Ovary (tissue), 9 donors: ENCODE measurements around the gene GZMB. TPM values are rescaled to one million over a fixed set of nuclear protein-coding genes. Genes with fewer than 3 reads are reported as not detected.
"Not testable (repeated sequence)": the region's sequence is repeated elsewhere in the genome, so short reads cannot be mapped to it uniquely, and the experiment has no call there.

Source experiments
- DNase-seq, 5 donors: peaks; one replicate each; pipeline ENCODE4 v3.0.0-alpha.2; 2019 to 2020
- H3K27ac ChIP-seq, 2 donors: fragments of 200-600 bp; one replicate each; pipeline versions ENCODE4 v1.5.1 to v1.8.0; 2019 to 2022
- H3K27me3 ChIP-seq: fragments of 200-600 bp; one replicate; pipeline ENCODE4 v1.8.0; 2022
- H3K36me3 ChIP-seq: fragments of 200-600 bp; sonication (generic); one replicate; pipeline ENCODE4 v1.5.1; 2019
- H3K4me1 ChIP-seq: one replicate; pipeline ENCODE4 v1.8.1; 2013; ENCODE audit warnings: mild to moderate bottlenecking, moderate library complexity; ENCODE audit not compliant: insufficient read depth
- H3K4me3 ChIP-seq: fragments of 200-600 bp; sonication (generic); one replicate; pipeline ENCODE4 v1.5.1; 2017
- H3K9me3 ChIP-seq, 2 donors: fragments of 200-600 bp in 1 of 2; sonication (generic) in 1 of 2; one replicate each; pipeline versions ENCODE4 v1.5.1 to v1.8.1; 2013 to 2019; ENCODE audit warnings: mild to moderate bottlenecking in 1 of 2, moderate library complexity in 1 of 2
- CTCF ChIP-seq, 3 donors: fragments of 450-650 bp in 2 of 3; fragments of 200-600 bp in 1 of 3; IDR thresholded peaks; one replicate each; pipeline versions ENCODE4 v1.5.1 to v1.8.0; 2016 to 2022; ENCODE audit warnings: antibody characterized with exemption in 3 of 3, mild to moderate bottlenecking in 1 of 3
- EP300 ChIP-seq: sonication (generic); formaldehyde crosslinking; IDR thresholded peaks from one replicate; pipeline ENCODE4 v1.6.1; 2017; ENCODE audit warnings: antibody characterized with exemption
- POLR2A ChIP-seq: fragments of 450-650 bp; IDR thresholded peaks from one replicate; pipeline ENCODE4 v1.6.1; 2017; ENCODE audit warnings: antibody characterized with exemption, mild to moderate bottlenecking, moderate library complexity
- WGBS, 3 donors: extraction: QIAGEN DNeasy Blood & Tissue Kit in 1 of 3; methylation state at CpG; one replicate each; pipeline versions ENCODE4 v1.1.5 to v1.1.7; 2013 to 2017; 5-methylcytosine and 5-hydroxymethylcytosine counted together
- intact Hi-C, 4 donors: fragments of 100-400 bp; cut with DNase I; formaldehyde crosslinking; loops; one replicate each; pipeline versions ENCODE4 v1.11.0 to v1.15.1; 2022 to 2023
- polyA plus RNA-seq, 2 donors: library from polyadenylated mRNA; stranded (reverse); fragments of 200-250 nt in 1 of 2; fragments of 350-450 nt in 1 of 2; fragmentation: Illumina TruSeq in 1 of 2; extraction: RNeasy Lipid Tissue Mini Kit (QIAGEN cat#74804) in 1 of 2; gene quantifications; one replicate each; pipeline ENCODE4 v1.2.3, GENCODE V29; 2013 to 2014
- total RNA-seq, 7 donors: library from RNA; depleted of rRNA in 2 of 7; stranded (reverse); fragments of >200 nt in 2 of 7; fragmentation: NEBNext Ultra II Directional in 3 of 7; extraction: Animal tissue kit (Norgen Biotek cat#: 25700) in 3 of 7; gene quantifications; one replicate each; pipeline versions ENCODE4 v1.1.0 to v1.2.4, GENCODE V29; 2016 to 2023
- donor health status: DM: no; HTN: no; CAD: no; lungs with moderate emphysema.
- donor health status: DM: no; HTN: no; CAD: no.
- donor health status: Bipolar disorder and iron deficiency.
- donor health status: DM: yes; HTN: yes; CAD: no.
- donor health status: DM: no; HTN: no; CAD: no.
- donor health status: DM: yes; HTN: yes; CAD: no.

The GZMB gene
- total and polyA plus RNA-seq, 9 donors: 0.25 to 4.0 (median 1.7) TPM; not detected in 3

GRCh38 chr14:24662753-24663152, 28.8 kb upstream of the GZMB start:
- intact Hi-C loops: no loop called here
- no peak for DNase-seq
- Histone ChIP-seq H3K36me3 (no peaks in the 10 kb centered on the region), H3K9me3 (no peaks in the 10 kb centered on the region), H3K27ac (no peak overlapping the region), H3K27me3 (no peaks in the 10 kb centered on the region), H3K4me3 (no peak overlapping the region), H3K4me1 (no peaks in the 10 kb centered on the region)
- WGBS, 3 donors: 46 to 52% (median 51%) methylated on average over 5 of the region's 5 CpGs
- TF ChIP-seq POLR2A (no peak), CTCF (IDR thresholded peaks at IDR 0.05) (no peak), EP300 (no peak)

GRCh38 chr14:24659916-24660570, 26.1 kb upstream of the GZMB start:
- Histone ChIP-seq H3K4me1 (no peaks in the 10 kb centered on the region), H3K27me3 (no peaks in the 10 kb centered on the region), H3K9me3 (no peaks in the 10 kb centered on the region), H3K27ac (no peak overlapping the region), H3K4me3 (no peak overlapping the region), H3K36me3 (no peaks in the 10 kb centered on the region)
- WGBS, 3 donors: 54 to 59% (median 58%) methylated on average over 9 of the region's 9 CpGs
- TF ChIP-seq CTCF (IDR thresholded peaks at IDR 0.05) (no peak), POLR2A (no peak), EP300 (no peak)
- intact Hi-C loops: no loop called here
- DNase-seq: no peak

- DNase-seq, intact Hi-C loops, H3K4me3 ChIP-seq, H3K36me3 ChIP-seq, H3K27ac ChIP-seq, H3K4me1 ChIP-seq, H3K27me3 ChIP-seq, H3K9me3 ChIP-seq: not testable (repeated sequence)
- WGBS, 3 donors: 25 to 56% (median 52%) methylated on average over 1 of the region's 1 CpG
Measured at GRCh38 chr14:24648361-24648760, 14.4 kb upstream of the GZMB start.

- no peak overlapping the region for H3K4me3 ChIP-seq
- H3K9me3 ChIP-seq: no peaks in the 10 kb centered on the region
- intact Hi-C loops: no loop called here
- no peak overlapping the region for H3K27ac ChIP-seq
- H3K36me3 ChIP-seq: no peaks in the 10 kb centered on the region
- H3K4me1 ChIP-seq: no peaks in the 10 kb centered on the region
- TF ChIP-seq POLR2A (no peak), EP300 (no peak), CTCF (IDR thresholded peaks at IDR 0.05) (no peak)
- DNase-seq: no peak
- H3K27me3 ChIP-seq: no peaks in the 10 kb centered on the region
- WGBS, 3 donors: 44 to 76% (median 76%) methylated on average over 3 of the region's 3 CpGs
Measured at GRCh38 chr14:24639905-24640304, 5.9 kb upstream of the GZMB start.

- intact Hi-C loops: no loop called here
Measured at GRCh38 chr14:24639270-24639669, 5.3 kb upstream of the GZMB start.

More at GRCh38 chr14:24639270-24639669, 5.3 kb upstream of the GZMB start:
- DNase-seq: no peak
- TF ChIP-seq EP300 (no peak), POLR2A (no peak), CTCF (IDR thresholded peaks at IDR 0.05) (no peak)
- 85 to 88% (median 86%) methylated on average over 3 of the region's 3 CpGs for WGBS, 3 donors
- no peak overlapping the region for H3K4me3 ChIP-seq
- H3K4me1 ChIP-seq: no peaks in the 10 kb centered on the region
- H3K36me3 ChIP-seq: no peaks in the 10 kb centered on the region
- H3K9me3 ChIP-seq: no peaks in the 10 kb centered on the region
- H3K27ac ChIP-seq: no peak overlapping the region
- no peaks in the 10 kb centered on the region for H3K27me3 ChIP-seq
